Ectodermal cell (in vitro differentiated cells): ENCODE measurements around the gene WDFY4.

Experiments used
- H3K27ac ChIP-seq: 2 replicates; pipeline ENCODE4 v1.7.0; 2013; ENCODE audit warnings: mild to moderate bottlenecking, low read depth, low read length; ENCODE audit not compliant: insufficient read depth, poor library complexity, severe bottlenecking
- H3K27me3 ChIP-seq: 2 replicates; pipeline ENCODE4 v1.7.0; 2013; ENCODE audit warnings: mild to moderate bottlenecking, low read length; ENCODE audit not compliant: insufficient read depth, control insufficient read depth, poor library complexity, severe bottlenecking
- H3K36me3 ChIP-seq: one replicate; pipeline ENCODE4 v1.7.0; 2013; ENCODE audit warnings: low read length; ENCODE audit not compliant: control insufficient read depth, insufficient read depth
- H3K4me1 ChIP-seq: one replicate; pipeline ENCODE4 v1.7.0; 2013; ENCODE audit warnings: low read length; ENCODE audit not compliant: control insufficient read depth, insufficient read depth
- H3K4me3 ChIP-seq: 2 replicates; pipeline ENCODE4 v1.7.0; 2013; ENCODE audit warnings: low read depth, low read length, control low read depth; ENCODE audit not compliant: insufficient read depth
- H3K9me3 ChIP-seq: 2 replicates; pipeline ENCODE4 v1.7.0; 2013; ENCODE audit warnings: mild to moderate bottlenecking, low read length, moderate library complexity; ENCODE audit not compliant: control insufficient read depth
- WGBS, 2 experiments: methylation state at CpG; one replicate each; pipeline ENCODE4 v1.1.7; 2013; ENCODE audit warnings: missing lambda C conversion rate in 2 of 2; 5-methylcytosine and 5-hydroxymethylcytosine counted together

The WDFY4 gene

DNA sequence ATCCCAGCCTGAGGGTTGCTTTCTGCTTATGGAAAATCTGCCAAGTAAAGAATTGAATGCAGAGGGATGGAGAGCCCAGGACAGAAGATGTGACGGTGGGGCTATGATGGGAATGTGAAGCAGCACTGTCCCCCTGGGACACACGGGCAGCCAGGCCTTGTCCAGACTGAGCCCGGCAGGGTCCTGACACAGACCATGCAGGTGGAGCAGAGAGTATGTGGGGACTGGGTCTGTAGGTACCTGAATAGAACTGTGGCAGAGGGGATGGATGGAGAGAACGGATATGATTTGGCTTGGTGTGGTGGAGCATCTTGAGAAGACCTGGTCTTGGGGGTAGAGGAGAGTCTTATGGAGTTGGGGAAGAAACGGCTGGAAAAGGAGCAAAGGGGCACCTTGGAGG lies 255.7 kb downstream of the WDFY4 start:
- WGBS, 2 experiments: 91 to 97% methylated on average over 5 of the region's 5 CpGs
- Histone ChIP-seq H3K27me3 (no peaks in the 10 kb centered on the region), H3K4me1 (peaks cover 9% of the 10 kb centered on the region), H3K27ac (no peak overlapping the region), H3K9me3 (no peaks in the 10 kb centered on the region), H3K4me3 (no peak overlapping the region), H3K36me3 (no peaks in the 10 kb centered on the region)

- Histone ChIP-seq H3K4me1 (peaks cover 9% of the 10 kb centered on the region), H3K9me3 (no peaks in the 10 kb centered on the region), H3K27me3 (no peaks in the 10 kb centered on the region), H3K4me3 (no peak overlapping the region), H3K27ac (no peak overlapping the region), H3K36me3 (no peaks in the 10 kb centered on the region)
- WGBS, 2 experiments: 41 to 43% methylated on average over 7 of the region's 7 CpGs
Measured at GRCh38 chr10:48940958-48941357, 256.3 kb downstream of the WDFY4 start.

GRCh38 chr10:48941427-48942075 lies 256.9 kb downstream of the WDFY4 start:
- H3K27me3 ChIP-seq: no peaks in the 10 kb centered on the region
- no peak overlapping the region for H3K27ac ChIP-seq
- no peak overlapping the region for H3K4me3 ChIP-seq
- peaks cover 9% of the 10 kb centered on the region for H3K4me1 ChIP-seq
- H3K36me3 ChIP-seq: no peaks in the 10 kb centered on the region
- 85 to 86% methylated on average over 9 of the region's 10 CpGs for WGBS, 2 experiments
- no peaks in the 10 kb centered on the region for H3K9me3 ChIP-seq

DNA sequence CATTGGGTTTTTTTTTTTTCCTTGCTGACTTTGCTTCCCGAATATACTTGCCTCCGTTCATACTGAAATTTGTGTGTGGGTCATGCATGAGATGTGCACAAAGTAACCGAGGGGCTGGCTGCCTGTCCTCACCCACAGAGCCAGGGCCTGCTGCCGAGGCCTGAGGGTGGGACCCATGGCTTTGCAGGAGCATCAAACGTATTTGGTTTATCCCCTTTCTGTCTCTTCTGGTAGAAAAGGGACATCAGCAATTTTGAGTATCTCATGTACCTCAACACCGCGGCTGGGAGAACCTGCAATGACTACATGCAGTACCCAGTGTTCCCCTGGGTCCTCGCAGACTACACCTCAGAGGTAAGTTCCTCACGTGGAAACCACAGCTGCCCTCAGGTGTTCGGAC lies 258.4 kb downstream of the WDFY4 start:
- 92 to 95% methylated on average over 10 of the region's 10 CpGs for WGBS, 2 experiments
- Histone ChIP-seq H3K4me3 (no peak overlapping the region), H3K36me3 (no peaks in the 10 kb centered on the region), H3K27me3 (no peaks in the 10 kb centered on the region), H3K4me1 (peaks cover 9% of the 10 kb centered on the region), H3K27ac (no peak overlapping the region), H3K9me3 (no peaks in the 10 kb centered on the region)

GRCh38 chr10:48944171-48944570 lies 259.5 kb downstream of the WDFY4 start:
- 88 to 92% methylated on average over 3 of the region's 3 CpGs for WGBS, 2 experiments
- Histone ChIP-seq H3K4me3 (no peak overlapping the region), H3K27ac (no peak overlapping the region), H3K9me3 (no peaks in the 10 kb centered on the region), H3K36me3 (no peaks in the 10 kb centered on the region), H3K4me1 (peaks cover 9% of the 10 kb centered on the region), H3K27me3 (no peaks in the 10 kb centered on the region)

GRCh38 chr10:48945441-48946130 lies 260.9 kb downstream of the WDFY4 start:
- Histone ChIP-seq H3K27ac (no peak overlapping the region), H3K27me3 (no peaks in the 10 kb centered on the region), H3K4me3 (no peak overlapping the region), H3K4me1 (peaks cover 9% of the 10 kb centered on the region), H3K36me3 (no peaks in the 10 kb centered on the region), H3K9me3 (no peaks in the 10 kb centered on the region)
- WGBS, 2 experiments: 90 to 94% methylated on average over 6 of the region's 6 CpGs

DNA sequence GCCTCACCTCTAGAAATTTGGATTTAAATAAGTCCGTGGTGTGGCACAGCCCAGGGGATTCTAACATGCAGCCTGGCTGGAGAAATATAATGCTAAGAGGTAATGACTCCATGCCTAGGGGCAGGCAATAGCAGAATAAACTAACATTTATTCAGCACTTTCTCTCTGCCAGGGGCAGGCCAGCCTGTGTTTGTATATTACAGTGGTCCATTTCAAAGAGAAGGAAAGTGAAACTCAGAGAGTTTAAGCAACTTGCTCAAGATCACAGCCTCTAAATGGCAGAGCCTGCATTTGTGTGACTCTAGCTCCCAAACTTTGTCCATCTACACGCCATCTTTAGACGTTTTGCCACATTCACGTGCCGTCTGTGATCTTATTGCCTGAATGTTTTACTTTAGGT lies 261.7 kb downstream of the WDFY4 start:
- Histone ChIP-seq H3K27ac (no peak overlapping the region), H3K36me3 (no peaks in the 10 kb centered on the region)

GRCh38 chr10:48946891-48947500 lies 262.3 kb downstream of the WDFY4 start:
- no peaks in the 10 kb centered on the region for H3K36me3 ChIP-seq
- no peaks in the 10 kb centered on the region for H3K27me3 ChIP-seq
- H3K4me1 ChIP-seq: no peaks in the 10 kb centered on the region
- 92% methylated on average over 10 to 12 of the region's 12 CpGs for WGBS, 2 experiments
- H3K27ac ChIP-seq: no peak overlapping the region
- H3K4me3 ChIP-seq: no peak overlapping the region
- no peaks in the 10 kb centered on the region for H3K9me3 ChIP-seq

More for the DNA sequence above, 261.7 kb downstream of the WDFY4 start:
- H3K27me3 ChIP-seq: no peaks in the 10 kb centered on the region
- no peak overlapping the region for H3K4me3 ChIP-seq
- 93 to 94% methylated on average over 5 of the region's 5 CpGs for WGBS, 2 experiments
- H3K4me1 ChIP-seq: peaks cover 3% of the 10 kb centered on the region
- no peaks in the 10 kb centered on the region for H3K9me3 ChIP-seq

DNA sequence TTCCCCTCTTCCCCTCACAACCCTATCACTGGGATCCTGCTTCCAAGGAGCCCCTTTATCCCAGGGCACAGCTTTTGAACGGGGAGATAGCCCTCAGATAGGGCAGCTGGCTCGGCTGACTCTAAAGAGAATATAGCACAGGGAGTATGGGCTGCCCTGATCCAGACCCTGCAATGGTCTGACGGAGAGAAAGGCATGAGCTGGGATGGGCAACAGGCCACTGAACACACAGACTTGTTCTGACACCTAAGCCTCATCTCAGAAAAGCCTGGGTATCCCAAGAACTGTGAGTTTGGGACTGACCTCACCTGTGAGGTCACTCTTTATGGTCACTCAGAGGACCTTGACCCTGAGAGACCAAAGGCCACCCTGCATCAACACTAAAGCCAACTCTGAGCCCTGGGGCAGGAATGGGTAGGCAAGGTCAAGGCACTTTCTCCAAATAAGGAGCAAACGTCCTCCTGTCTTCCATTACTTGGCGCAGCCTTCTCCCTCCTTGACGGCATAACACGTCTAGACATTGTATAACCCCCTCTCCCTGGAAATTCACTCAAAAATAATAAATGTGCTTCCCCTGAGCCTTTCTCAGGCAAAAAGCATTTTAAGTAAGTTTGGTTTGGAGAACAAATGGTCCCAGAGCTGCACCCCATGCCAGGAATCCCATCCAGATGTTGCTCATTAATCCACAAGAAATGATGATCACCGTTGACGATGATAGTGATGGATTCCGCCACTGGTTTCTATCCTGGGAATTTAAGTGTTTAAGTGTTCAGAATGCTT lies 263.2 kb downstream of the WDFY4 start:
- Histone ChIP-seq H3K36me3 (no peaks in the 10 kb centered on the region), H3K27ac (no peak overlapping the region), H3K9me3 (no peaks in the 10 kb centered on the region), H3K4me3 (no peak overlapping the region), H3K4me1 (no peaks in the 10 kb centered on the region), H3K27me3 (no peaks in the 10 kb centered on the region)
- WGBS, 2 experiments: 84 to 85% methylated on average over 10 of the region's 10 CpGs
